SK-N-MC (cell line): Measurements from ENCODE around the gene ARFIP1.

ENCODE experiments used
- EZH2 ChIP-seq: fragments of 200-600 bp; sonication (generic); IDR thresholded peaks from one replicate; pipeline ENCODE4 v1.6.1; 2017; ENCODE audit warnings: antibody characterized with exemption
- FOXP2 ChIP-seq: optimal IDR thresholded peaks from 2 replicates; pipeline ENCODE3; 2011; ENCODE audit warnings: mild to moderate bottlenecking, moderate library complexity; ENCODE audit not compliant: insufficient read depth; ENCODE audit errors: extremely low read length, control extremely low read depth
- POLR2AphosphoS5 ChIP-seq: IDR thresholded peaks from 2 replicates; pipeline ENCODE4 v1.6.1; 2012; ENCODE audit warnings: mild to moderate bottlenecking, low read depth, low read length, borderline replicate concordance

DNA sequence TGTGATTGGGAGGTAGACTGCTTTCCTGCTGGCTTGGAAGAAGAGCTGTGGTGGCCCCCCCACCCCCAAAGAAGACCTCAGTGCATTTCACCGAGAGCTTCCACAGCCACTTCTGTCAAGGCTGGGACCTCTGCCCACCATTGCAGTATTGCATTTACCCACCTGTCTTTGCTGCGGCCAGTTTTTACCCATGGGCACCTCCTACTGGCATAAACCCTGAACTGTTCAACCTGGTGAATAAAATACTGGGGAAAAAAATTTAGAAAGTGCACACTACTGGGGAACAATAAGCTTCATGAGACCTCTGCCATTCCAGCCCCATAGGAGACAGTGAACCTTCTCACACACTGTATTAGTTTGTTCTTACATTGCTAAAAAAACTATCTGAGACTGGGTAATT, 40.3 kb downstream of the ARFIP1 start:
- TF ChIP-seq EZH2: no peak
- no peak for TF ChIP-seq POLR2AphosphoS5
- no peak for TF ChIP-seq FOXP2
